MCF 10A (cell line): ENCODE data around the gene APRT. TPM values are rescaled to one million over a fixed set of nuclear protein-coding genes. Genes with fewer than 3 reads are reported as not detected.

Source experiments
- BruUV-seq: library from RNA; stranded (reverse); fragments of 400-500 nt; replicated peaks from 2 replicates; lab custom pipeline; 2021; lab: Mats Ljungman, UMichigan
- CTCF ChIA-PET: fragments of 300-600 bp; sonication (Branson Sonifier 250); formaldehyde crosslinking; extraction: SDS; loops from one replicate; lab custom pipeline; 2021; ENCODE audit warnings: antibody characterized with exemption, inconsistent platforms; lab: Yijun Ruan, JAX
- POLR2A ChIA-PET: fragments of 300-600, 350-650 bp; sonication (Branson Sonifier 250); formaldehyde crosslinking; extraction: SDS; loops from one replicate; lab custom pipeline; 2020; ENCODE audit warnings: antibody characterized with exemption, inconsistent platforms; lab: Yijun Ruan, JAX
- DNase-seq: peaks from one replicate; pipeline ENCODE4 v3.0.0-alpha.2; 2018; ENCODE audit not compliant: unreplicated experiment
- H3K27ac Mint-ChIP-seq: one replicate; pipeline ENCODE4 v1.8.0; 2022; ENCODE audit warnings: mild to moderate bottlenecking, low read depth, mixed read lengths; ENCODE audit not compliant: unreplicated experiment
- H3K27me3 Mint-ChIP-seq: one replicate; pipeline ENCODE4 v1.8.0; 2022; ENCODE audit warnings: mixed read lengths; ENCODE audit not compliant: insufficient read depth, unreplicated experiment
- H3K36me3 Mint-ChIP-seq: one replicate; pipeline ENCODE4 v1.8.0; 2022; ENCODE audit warnings: mild to moderate bottlenecking, moderate library complexity, mixed read lengths; ENCODE audit not compliant: insufficient read depth, unreplicated experiment
- H3K4me1 Mint-ChIP-seq: one replicate; pipeline ENCODE4 v1.8.0; 2022; ENCODE audit warnings: mixed read lengths; ENCODE audit not compliant: insufficient read depth, unreplicated experiment
- H3K4me3 Mint-ChIP-seq: one replicate; pipeline ENCODE4 v1.8.0; 2022; ENCODE audit warnings: mild to moderate bottlenecking, moderate library complexity, mixed read lengths; ENCODE audit not compliant: unreplicated experiment
- H3K9me3 Mint-ChIP-seq: one replicate; pipeline ENCODE4 v1.8.0; 2022; ENCODE audit warnings: mixed read lengths; ENCODE audit not compliant: unreplicated experiment
- intact Hi-C: fragments of 100-400 bp; cut with micrococcal nuclease; formaldehyde crosslinking; loops from 2 replicates; pipeline ENCODE4 v1.14.1; 2022
- total RNA-seq: library from RNA; stranded (reverse); gene quantifications from 2 replicates; pipeline ENCODE4 v1.2.3, GENCODE V29; 2022
- TF ChIP-seq, protein P1 (sequence below): fragments of 200-600 bp; IDR thresholded peaks from one replicate; pipeline ENCODE4 v1.8.0; 2022; ENCODE audit warnings: antibody characterized with exemption, mild to moderate bottlenecking; ENCODE audit not compliant: unreplicated experiment

Gene APRT
- total RNA-seq, 1 experiment from 2014 or later: 248 TPM

GRCh38 chr16:88842806-88843205 lies 31.1 kb upstream of the APRT start:
- no peak for DNase-seq
- CTCF ChIA-PET: interaction anchor here (1.1 kb wide), 1 partner anchor 16 kb away, joined by 5 read pairs; no protein-coding TSS in a partner anchor
- no peaks in the 10 kb centered on the region for H3K27me3 Mint-ChIP-seq
- no peak overlapping the region for H3K4me3 Mint-ChIP-seq
- TF ChIP-seq, protein P1, sequence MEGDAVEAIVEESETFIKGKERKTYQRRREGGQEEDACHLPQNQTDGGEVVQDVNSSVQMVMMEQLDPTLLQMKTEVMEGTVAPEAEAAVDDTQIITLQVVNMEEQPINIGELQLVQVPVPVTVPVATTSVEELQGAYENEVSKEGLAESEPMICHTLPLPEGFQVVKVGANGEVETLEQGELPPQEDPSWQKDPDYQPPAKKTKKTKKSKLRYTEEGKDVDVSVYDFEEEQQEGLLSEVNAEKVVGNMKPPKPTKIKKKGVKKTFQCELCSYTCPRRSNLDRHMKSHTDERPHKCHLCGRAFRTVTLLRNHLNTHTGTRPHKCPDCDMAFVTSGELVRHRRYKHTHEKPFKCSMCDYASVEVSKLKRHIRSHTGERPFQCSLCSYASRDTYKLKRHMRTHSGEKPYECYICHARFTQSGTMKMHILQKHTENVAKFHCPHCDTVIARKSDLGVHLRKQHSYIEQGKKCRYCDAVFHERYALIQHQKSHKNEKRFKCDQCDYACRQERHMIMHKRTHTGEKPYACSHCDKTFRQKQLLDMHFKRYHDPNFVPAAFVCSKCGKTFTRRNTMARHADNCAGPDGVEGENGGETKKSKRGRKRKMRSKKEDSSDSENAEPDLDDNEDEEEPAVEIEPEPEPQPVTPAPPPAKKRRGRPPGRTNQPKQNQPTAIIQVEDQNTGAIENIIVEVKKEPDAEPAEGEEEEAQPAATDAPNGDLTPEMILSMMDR: no peak
- H3K4me1 Mint-ChIP-seq: no peaks in the 10 kb centered on the region
- no TSS peak for BruUV-seq
- H3K36me3 Mint-ChIP-seq: peaks cover 13% of the 10 kb centered on the region
- no peak overlapping the region for H3K27ac Mint-ChIP-seq
- no peaks in the 10 kb centered on the region for H3K9me3 Mint-ChIP-seq
- intact Hi-C loops: no loop called here
- POLR2A ChIA-PET: interaction anchor here (0.6 kb wide), 1 partner anchor 320 kb away, joined by 3 read pairs; no protein-coding TSS in a partner anchor

DNA sequence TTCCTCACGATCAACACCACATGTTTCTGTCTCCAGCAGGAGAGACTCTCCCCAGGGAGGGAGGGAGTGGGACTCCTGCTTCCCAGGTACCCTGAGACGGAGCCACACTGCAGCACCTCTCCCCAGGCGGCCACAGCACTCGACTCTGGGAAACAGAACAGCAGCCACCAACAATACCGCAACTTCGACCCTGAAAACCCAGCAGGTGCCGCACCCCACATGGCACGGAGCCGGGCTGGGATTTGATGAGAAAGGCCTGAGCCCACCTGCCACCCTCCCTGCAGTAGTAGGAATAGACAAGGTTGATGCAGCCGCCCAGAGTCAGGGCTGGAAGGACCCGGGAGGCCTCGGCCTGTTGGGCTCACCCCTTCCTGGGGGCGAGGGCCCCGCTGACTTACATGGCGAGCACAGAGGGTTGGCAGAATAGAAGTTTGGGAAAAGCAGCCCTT lies 30.6 kb upstream of the APRT start:
- TF ChIP-seq, protein P1: no peak
- H3K4me1 Mint-ChIP-seq: no peaks in the 10 kb centered on the region
- intact Hi-C loops: no loop called here
- H3K27me3 Mint-ChIP-seq: no peaks in the 10 kb centered on the region
- no peaks in the 10 kb centered on the region for H3K9me3 Mint-ChIP-seq
- CTCF ChIA-PET: no interaction called here
- H3K4me3 Mint-ChIP-seq: no peak overlapping the region
- peaks cover 13% of the 10 kb centered on the region for H3K36me3 Mint-ChIP-seq
- POLR2A ChIA-PET: interaction anchor here (0.6 kb wide), 1 partner anchor 320 kb away, joined by 3 read pairs; no protein-coding TSS in a partner anchor
- H3K27ac Mint-ChIP-seq: no peak overlapping the region
- BruUV-seq: no TSS peak
- no peak for DNase-seq

DNA sequence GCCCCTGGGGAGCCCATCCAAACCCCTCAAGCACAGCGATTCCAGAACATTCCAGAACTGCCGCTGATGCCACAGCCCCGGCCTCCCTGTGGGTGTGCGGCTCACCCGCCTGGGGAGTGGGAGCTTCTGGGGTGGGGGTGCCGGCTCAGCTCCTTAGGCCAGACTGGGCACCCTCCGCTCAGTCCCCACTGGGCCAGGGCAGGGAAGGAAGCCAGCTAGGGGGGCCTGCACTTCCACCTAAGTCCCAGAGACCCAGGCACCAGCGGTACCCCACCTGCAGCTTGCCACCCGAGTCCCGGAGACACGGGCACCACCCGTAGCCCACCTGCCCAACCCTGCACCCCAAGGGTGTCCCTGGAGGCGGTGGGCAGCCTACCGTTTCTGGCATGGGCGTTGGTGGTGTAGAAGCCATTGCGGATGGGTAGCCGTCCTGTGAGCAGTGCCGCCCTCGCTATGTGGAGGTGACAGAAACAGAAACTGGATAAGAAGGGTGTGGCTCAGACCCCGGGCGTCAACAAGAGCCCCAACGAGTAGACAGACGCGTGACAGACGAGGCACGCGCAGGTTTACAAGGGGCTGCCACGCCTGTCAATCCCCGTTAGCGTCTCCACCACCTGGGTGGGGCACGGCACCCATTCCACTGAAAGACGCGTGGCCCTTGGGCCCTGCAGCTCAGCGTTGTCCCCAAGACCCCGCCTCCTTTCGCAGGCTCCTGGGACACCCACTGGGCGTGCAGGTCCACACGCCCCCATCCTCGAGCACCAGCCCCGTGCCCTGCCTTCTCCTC lies 30.0 kb upstream of the APRT start:
- no peak overlapping the region for H3K27ac Mint-ChIP-seq

More for the DNA sequence above, 30.0 kb upstream of the APRT start:
- no peaks in the 10 kb centered on the region for H3K27me3 Mint-ChIP-seq
- ChIA-PET POLR2A (no interaction called here), CTCF (interaction anchor here (1.0 kb wide), 1 partner anchor 32 kb away, joined by 3 read pairs; no protein-coding TSS in a partner anchor)
- TF ChIP-seq, protein P1: no peak
- intact Hi-C loops: no loop called here
- H3K36me3 Mint-ChIP-seq: peaks cover 13% of the 10 kb centered on the region
- H3K4me3 Mint-ChIP-seq: no peak overlapping the region
- BruUV-seq: no TSS peak
- H3K4me1 Mint-ChIP-seq: no peaks in the 10 kb centered on the region
- H3K9me3 Mint-ChIP-seq: no peaks in the 10 kb centered on the region
- DNase-seq: no peak
